NCI-H774 (cell line): ENCODE results near the gene C11orf65.

ENCODE experiments used
- DNase-seq: peaks from one replicate; lab custom pipeline; 2025; lab: John Stamatoyannopoulos, UW

Gene C11orf65

GRCh38 chr11:108369064-108369463 lies 98.3 kb downstream of the C11orf65 start:
- no peak for DNase-seq

- no peak for DNase-seq
Observed at GRCh38 chr11:108368134-108368533, 99.2 kb downstream of the C11orf65 start.

- no peak for DNase-seq
Observed at GRCh38 chr11:108364159-108364558, 103.2 kb downstream of the C11orf65 start.

- DNase-seq, result no peak
Observed at GRCh38 chr11:108351468-108351867, 115.9 kb downstream of the C11orf65 start.

GRCh38 chr11:108346451-108346850 lies 120.9 kb downstream of the C11orf65 start:
- DNase-seq, result no peak

- no peak for DNase-seq
Observed at GRCh38 chr11:108345767-108346166, 121.6 kb downstream of the C11orf65 start.

GRCh38 chr11:108343714-108344113 lies 123.6 kb downstream of the C11orf65 start:
- no peak for DNase-seq

- DNase-seq, result no peak
Observed at GRCh38 chr11:108341654-108342053, 125.7 kb downstream of the C11orf65 start.

- DNase-seq, result no peak
Observed at GRCh38 chr11:108340973-108341372, 126.4 kb downstream of the C11orf65 start.

GRCh38 chr11:108338750-108339149 lies 128.6 kb downstream of the C11orf65 start:
- no peak for DNase-seq

GRCh38 chr11:108333403-108333899 lies 133.9 kb downstream of the C11orf65 start:
- DNase-seq, result no peak
